Prostate gland (tissue), 2 donors: ENCODE data around the gene ACIN1.

Experiments
- POLR2A ChIP-seq: fragments of 450-650 bp; IDR thresholded peaks from one replicate; pipeline ENCODE4 v1.6.1; 2016; ENCODE audit warnings: antibody characterized with exemption, mild to moderate bottlenecking
- TF ChIP-seq, protein P1 (sequence below), 4 experiments: fragments of 200-600 bp in 2 of 4; fragments of 450-650 bp in 2 of 4; sonication (generic) in 2 of 4; IDR thresholded peaks; 1 replicate in 3 of 4; 2 replicates in 1 of 4; pipeline ENCODE4 v1.5.1; 2016 to 2019; ENCODE audit warnings: antibody characterized with exemption in 4 of 4, mild to moderate bottlenecking in 2 of 4, moderate library complexity in 2 of 4

DNA sequence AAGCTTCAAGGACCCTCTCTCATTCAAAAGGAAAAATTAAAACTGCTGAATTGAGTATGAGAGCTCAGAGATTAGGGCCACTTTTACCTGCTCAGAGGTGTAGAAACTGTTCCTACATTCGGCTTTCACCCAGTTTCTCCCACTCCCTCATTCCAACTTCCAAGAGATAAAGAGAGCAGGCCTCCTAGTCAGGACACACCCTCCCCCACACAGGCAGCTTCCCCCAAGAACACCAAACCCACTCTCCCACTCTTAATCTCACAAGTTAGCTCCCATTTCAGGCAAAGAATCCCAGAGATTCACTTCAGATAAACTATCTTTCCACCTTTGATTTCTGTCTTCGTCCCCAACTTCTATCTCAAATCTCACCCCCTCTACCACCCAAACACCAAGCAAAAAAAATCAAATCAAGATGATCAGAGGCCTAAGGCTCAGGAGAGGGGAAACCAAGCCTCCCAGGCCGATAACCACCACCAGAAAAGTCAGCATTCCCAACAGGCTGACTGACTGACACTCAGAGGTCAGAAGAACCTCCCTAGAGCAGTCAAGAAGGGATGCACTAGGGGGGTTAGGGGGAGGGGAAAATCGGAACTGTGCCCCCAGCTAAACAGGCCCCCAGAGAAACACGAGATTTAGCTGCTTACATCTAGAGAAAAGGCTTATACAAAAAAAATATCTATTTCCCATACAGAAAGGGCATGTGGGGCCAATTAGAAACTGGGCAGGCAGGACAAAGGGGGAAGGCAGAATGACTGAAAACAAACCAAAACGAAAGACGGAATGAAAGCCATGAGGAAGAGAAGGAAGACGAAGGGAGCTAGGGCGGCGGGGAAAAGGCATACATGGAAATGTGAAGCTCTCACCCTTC lies 24.4 kb downstream of the ACIN1 start:
- TF ChIP-seq, protein P1, sequence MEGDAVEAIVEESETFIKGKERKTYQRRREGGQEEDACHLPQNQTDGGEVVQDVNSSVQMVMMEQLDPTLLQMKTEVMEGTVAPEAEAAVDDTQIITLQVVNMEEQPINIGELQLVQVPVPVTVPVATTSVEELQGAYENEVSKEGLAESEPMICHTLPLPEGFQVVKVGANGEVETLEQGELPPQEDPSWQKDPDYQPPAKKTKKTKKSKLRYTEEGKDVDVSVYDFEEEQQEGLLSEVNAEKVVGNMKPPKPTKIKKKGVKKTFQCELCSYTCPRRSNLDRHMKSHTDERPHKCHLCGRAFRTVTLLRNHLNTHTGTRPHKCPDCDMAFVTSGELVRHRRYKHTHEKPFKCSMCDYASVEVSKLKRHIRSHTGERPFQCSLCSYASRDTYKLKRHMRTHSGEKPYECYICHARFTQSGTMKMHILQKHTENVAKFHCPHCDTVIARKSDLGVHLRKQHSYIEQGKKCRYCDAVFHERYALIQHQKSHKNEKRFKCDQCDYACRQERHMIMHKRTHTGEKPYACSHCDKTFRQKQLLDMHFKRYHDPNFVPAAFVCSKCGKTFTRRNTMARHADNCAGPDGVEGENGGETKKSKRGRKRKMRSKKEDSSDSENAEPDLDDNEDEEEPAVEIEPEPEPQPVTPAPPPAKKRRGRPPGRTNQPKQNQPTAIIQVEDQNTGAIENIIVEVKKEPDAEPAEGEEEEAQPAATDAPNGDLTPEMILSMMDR (IDR thresholded peaks at IDR 0.05), result no peak
- TF ChIP-seq POLR2A, result no peak
